Neural cell (in vitro differentiated cells): ENCODE data around the gene RNLS. TPM values are rescaled to one million over a fixed set of nuclear protein-coding genes. Genes with fewer than 3 reads are reported as not detected.

Source experiments
- H2AFZ ChIP-seq: fragments of 200-600, 300-800 bp; sonication (generic), shearing (Covaris generic); 2 replicates; pipeline ENCODE4 v1.6.0; 2014; ENCODE audit warnings: low read depth, mild to moderate bottlenecking, antibody characterized with exemption, low read length, moderate library complexity
- H3F3A ChIP-seq: fragments of 200-600 bp; shearing (Covaris generic); 2 replicates; pipeline ENCODE4 v1.6.1; 2016; ENCODE audit warnings: mild to moderate bottlenecking, moderate library complexity, mixed read lengths, antibody characterized with exemption, low read length; ENCODE audit not compliant: insufficient read depth, poor library complexity, severe bottlenecking
- H3K27ac ChIP-seq: fragments of 200-600, 300-800 bp; sonication (generic), shearing (Covaris generic); 2 replicates; pipeline ENCODE4 v1.5.1; 2014; ENCODE audit warnings: mild to moderate bottlenecking, low read length, moderate library complexity
- H3K27me3 ChIP-seq: fragments of 300-800, 200-600 bp; sonication (generic), shearing (Covaris generic); 2 replicates; pipeline ENCODE4 v1.6.0; 2014; ENCODE audit warnings: mild to moderate bottlenecking, low read depth, low read length, moderate library complexity; ENCODE audit not compliant: insufficient read depth
- H3K36me3 ChIP-seq: fragments of 300-800, 200-600 bp; sonication (generic), shearing (Covaris generic); 2 replicates; pipeline ENCODE4 v1.5.1; 2014; ENCODE audit warnings: mild to moderate bottlenecking, antibody characterized with exemption, low read length, moderate library complexity; ENCODE audit not compliant: insufficient read depth
- H3K4me2 ChIP-seq: fragments of 300-800, 200-600 bp; sonication (generic), shearing (Covaris generic); 2 replicates; pipeline ENCODE4 v1.6.0; 2014; ENCODE audit warnings: mild to moderate bottlenecking, low read length
- H3K4me3 ChIP-seq: fragments of 300-800, 200-600 bp; sonication (generic), shearing (Covaris generic); 2 replicates; pipeline ENCODE4 v1.5.1; 2014; ENCODE audit warnings: mild to moderate bottlenecking, low read length, moderate library complexity
- H3K79me2 ChIP-seq: fragments of 200-600 bp; shearing (Covaris generic); replicated peaks from 2 replicates; pipeline ENCODE4 v1.6.0; 2014; ENCODE audit warnings: mild to moderate bottlenecking, low read length, moderate library complexity; ENCODE audit not compliant: insufficient read depth
- H3K9ac ChIP-seq: fragments of 300-800, 200-600 bp; sonication (generic), shearing (Covaris generic); 2 replicates; pipeline ENCODE4 v1.6.1; 2016; ENCODE audit warnings: mild to moderate bottlenecking, low read length, mixed read lengths
- H3K9me2 ChIP-seq: fragments of 200-600 bp; shearing (Covaris generic); 2 replicates; pipeline ENCODE4 v1.6.1; 2016; ENCODE audit warnings: mild to moderate bottlenecking, low read length, mixed read lengths; ENCODE audit not compliant: insufficient read depth
- H3K9me3 ChIP-seq: fragments of 200-600, 300-800 bp; sonication (generic), shearing (Covaris generic); 2 replicates; pipeline ENCODE4 v1.6.1; 2016; ENCODE audit warnings: mild to moderate bottlenecking, mixed run types, low read length, moderate library complexity, mixed read lengths
- H4K20me1 ChIP-seq: fragments of 200-600 bp; shearing (Covaris generic); 2 replicates; pipeline ENCODE4 v1.6.1; 2016; ENCODE audit warnings: mild to moderate bottlenecking, mixed run types; ENCODE audit not compliant: insufficient read depth
- CTCF ChIP-seq: fragments of 450-650 bp; IDR thresholded peaks from 2 replicates; pipeline ENCODE4 v1.5.1; 2014; ENCODE audit warnings: antibody characterized with exemption, mild to moderate bottlenecking, moderate library complexity; ENCODE audit not compliant: poor library complexity, severe bottlenecking
- EP300 ChIP-seq: fragments of 450-650 bp; conservative IDR thresholded peaks from 2 replicates; pipeline ENCODE4 v1.6.1; 2014; ENCODE audit warnings: antibody characterized with exemption, mild to moderate bottlenecking, moderate library complexity; ENCODE audit not compliant: poor library complexity, severe bottlenecking
- EZH2 ChIP-seq: fragments of 200-600, 300-800 bp; shearing (Covaris generic), sonication (generic); IDR thresholded peaks from 2 replicates; pipeline ENCODE4 v1.6.1; 2014; ENCODE audit warnings: antibody characterized with exemption, low read length, borderline replicate concordance, mild to moderate bottlenecking; ENCODE audit not compliant: insufficient read depth, poor library complexity, severe bottlenecking
- MXI1 ChIP-seq: fragments of 450-650 bp; conservative IDR thresholded peaks from 2 replicates; pipeline ENCODE4 v1.6.1; 2014; ENCODE audit warnings: antibody characterized with exemption, mild to moderate bottlenecking; ENCODE audit not compliant: poor library complexity, severe bottlenecking
- RAD21 ChIP-seq: fragments of 450-650 bp; conservative IDR thresholded peaks from 2 replicates; pipeline ENCODE4 v1.6.1; 2014; ENCODE audit warnings: antibody characterized with exemption, mild to moderate bottlenecking, moderate library complexity
- REST ChIP-seq: IDR thresholded peaks from 2 replicates; pipeline ENCODE4 v1.6.1; 2012; ENCODE audit warnings: borderline replicate concordance
- TAF1 ChIP-seq: IDR thresholded peaks from 2 replicates; pipeline ENCODE4 v1.6.1; 2012; ENCODE audit warnings: low read depth
- polyA plus RNA-seq: library from polyadenylated mRNA; depleted of rRNA; stranded (reverse); fragments of >200 nt; gene quantifications from 2 replicates; pipeline ENCODE4 v1.2.3, GENCODE V29; 2014

RNLS gene
- polyA plus RNA-seq, 1 donor from 2014 or later, result 0.20 TPM

- H3K9me2 ChIP-seq, result no peaks in the 10 kb centered on the region
These were observed 108.0 kb downstream of the RNLS start for GRCh38 chr10:88474884-88475844.

More at GRCh38 chr10:88474884-88475844, 108.0 kb downstream of the RNLS start:
- no peak overlapping the region for H3K4me2 ChIP-seq
- H4K20me1 ChIP-seq, result no peaks in the 10 kb centered on the region
- no peak overlapping the region for H3K4me3 ChIP-seq
- no peaks in the 10 kb centered on the region for H3K27me3 ChIP-seq
- no peaks in the 10 kb centered on the region for H3K36me3 ChIP-seq
- TF ChIP-seq TAF1, result no peak
- no peak for TF ChIP-seq EZH2
- no peak for TF ChIP-seq REST
- no peak for TF ChIP-seq CTCF
- TF ChIP-seq MXI1, result no peak
- TF ChIP-seq RAD21, result no peak
- TF ChIP-seq EP300, result no peak
- H3K9ac ChIP-seq, result no peak overlapping the region
- H3F3A ChIP-seq, result no peaks in the 10 kb centered on the region
- H3K27ac ChIP-seq, result no peak overlapping the region
- no peaks in the 10 kb centered on the region for H3K79me2 ChIP-seq
- no peak overlapping the region for H2AFZ ChIP-seq
- H3K9me3 ChIP-seq, result no peaks in the 10 kb centered on the region
